ENCODE measurements around the gene PLB1.

DNA sequence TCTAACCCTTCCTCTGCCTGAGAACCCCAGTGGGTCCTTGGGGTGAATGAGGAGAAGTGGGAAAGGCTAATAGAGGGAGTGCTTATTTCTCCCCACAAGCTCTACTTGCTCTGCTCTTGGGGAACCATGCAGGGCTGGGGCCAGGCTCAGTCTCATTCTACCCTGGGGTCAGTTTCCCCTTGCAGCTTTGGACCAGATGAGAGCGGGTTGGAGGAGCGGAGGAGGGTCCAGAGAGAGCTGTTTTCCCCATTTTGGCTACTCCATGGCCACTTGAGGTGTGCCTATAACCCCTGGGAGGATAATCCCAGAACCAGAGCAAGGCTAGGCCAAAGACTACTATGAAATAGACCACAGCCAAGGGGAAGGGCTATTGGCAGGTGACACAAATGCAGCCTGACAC is 29.6 kb downstream of the PLB1 start:
- TF ChIP-seq RAD21 (conservative IDR thresholded peaks at IDR 0.05 in 1 of 2, IDR thresholded peaks at IDR 0.05 in 1 of 2): no peak
- TF ChIP-seq, protein P1, sequence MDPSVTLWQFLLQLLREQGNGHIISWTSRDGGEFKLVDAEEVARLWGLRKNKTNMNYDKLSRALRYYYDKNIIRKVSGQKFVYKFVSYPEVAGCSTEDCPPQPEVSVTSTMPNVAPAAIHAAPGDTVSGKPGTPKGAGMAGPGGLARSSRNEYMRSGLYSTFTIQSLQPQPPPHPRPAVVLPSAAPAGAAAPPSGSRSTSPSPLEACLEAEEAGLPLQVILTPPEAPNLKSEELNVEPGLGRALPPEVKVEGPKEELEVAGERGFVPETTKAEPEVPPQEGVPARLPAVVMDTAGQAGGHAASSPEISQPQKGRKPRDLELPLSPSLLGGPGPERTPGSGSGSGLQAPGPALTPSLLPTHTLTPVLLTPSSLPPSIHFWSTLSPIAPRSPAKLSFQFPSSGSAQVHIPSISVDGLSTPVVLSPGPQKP (IDR thresholded peaks at IDR 0.05; ENCODE audit: low read depth, low read length): no peak
- TF ChIP-seq, protein P2, sequence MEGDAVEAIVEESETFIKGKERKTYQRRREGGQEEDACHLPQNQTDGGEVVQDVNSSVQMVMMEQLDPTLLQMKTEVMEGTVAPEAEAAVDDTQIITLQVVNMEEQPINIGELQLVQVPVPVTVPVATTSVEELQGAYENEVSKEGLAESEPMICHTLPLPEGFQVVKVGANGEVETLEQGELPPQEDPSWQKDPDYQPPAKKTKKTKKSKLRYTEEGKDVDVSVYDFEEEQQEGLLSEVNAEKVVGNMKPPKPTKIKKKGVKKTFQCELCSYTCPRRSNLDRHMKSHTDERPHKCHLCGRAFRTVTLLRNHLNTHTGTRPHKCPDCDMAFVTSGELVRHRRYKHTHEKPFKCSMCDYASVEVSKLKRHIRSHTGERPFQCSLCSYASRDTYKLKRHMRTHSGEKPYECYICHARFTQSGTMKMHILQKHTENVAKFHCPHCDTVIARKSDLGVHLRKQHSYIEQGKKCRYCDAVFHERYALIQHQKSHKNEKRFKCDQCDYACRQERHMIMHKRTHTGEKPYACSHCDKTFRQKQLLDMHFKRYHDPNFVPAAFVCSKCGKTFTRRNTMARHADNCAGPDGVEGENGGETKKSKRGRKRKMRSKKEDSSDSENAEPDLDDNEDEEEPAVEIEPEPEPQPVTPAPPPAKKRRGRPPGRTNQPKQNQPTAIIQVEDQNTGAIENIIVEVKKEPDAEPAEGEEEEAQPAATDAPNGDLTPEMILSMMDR (IDR thresholded peaks at IDR 0.05): no peak
- no peak for TF ChIP-seq CEBPB (IDR thresholded peaks at IDR 0.05)
- TF ChIP-seq, protein P3, sequence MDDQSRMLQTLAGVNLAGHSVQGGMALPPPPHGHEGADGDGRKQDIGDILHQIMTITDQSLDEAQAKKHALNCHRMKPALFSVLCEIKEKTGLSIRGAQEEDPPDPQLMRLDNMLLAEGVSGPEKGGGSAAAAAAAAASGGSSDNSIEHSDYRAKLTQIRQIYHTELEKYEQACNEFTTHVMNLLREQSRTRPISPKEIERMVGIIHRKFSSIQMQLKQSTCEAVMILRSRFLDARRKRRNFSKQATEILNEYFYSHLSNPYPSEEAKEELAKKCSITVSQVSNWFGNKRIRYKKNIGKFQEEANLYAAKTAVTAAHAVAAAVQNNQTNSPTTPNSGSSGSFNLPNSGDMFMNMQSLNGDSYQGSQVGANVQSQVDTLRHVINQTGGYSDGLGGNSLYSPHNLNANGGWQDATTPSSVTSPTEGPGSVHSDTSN (IDR thresholded peaks at IDR 0.05): no peak
- TF ChIP-seq, protein P4, sequence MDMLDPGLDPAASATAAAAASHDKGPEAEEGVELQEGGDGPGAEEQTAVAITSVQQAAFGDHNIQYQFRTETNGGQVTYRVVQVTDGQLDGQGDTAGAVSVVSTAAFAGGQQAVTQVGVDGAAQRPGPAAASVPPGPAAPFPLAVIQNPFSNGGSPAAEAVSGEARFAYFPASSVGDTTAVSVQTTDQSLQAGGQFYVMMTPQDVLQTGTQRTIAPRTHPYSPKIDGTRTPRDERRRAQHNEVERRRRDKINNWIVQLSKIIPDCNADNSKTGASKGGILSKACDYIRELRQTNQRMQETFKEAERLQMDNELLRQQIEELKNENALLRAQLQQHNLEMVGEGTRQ (IDR thresholded peaks at IDR 0.05): no peak
- TF ChIP-seq POLR2A (IDR thresholded peaks at IDR 0.05; ENCODE audit: low read length): no peak
- no peak for TF ChIP-seq ZSCAN20 (CRISPR knock-in tag; IDR thresholded peaks at IDR 0.05)
- no peak for TF ChIP-seq CHD2 (IDR thresholded peaks at IDR 0.05; ENCODE audit: low read length, partially characterized antibody)
- no peak for TF ChIP-seq KDM1A (IDR thresholded peaks at IDR 0.05; ENCODE audit: low read depth)

Measured in A549 (cell line).